ENCODE measurements around the gene MYBBP1A.

MYBBP1A gene

GRCh38 chr17:4565209-4566141, 10.3 kb upstream of the MYBBP1A start:
- no peaks in the 10 kb centered on the region for H3K79me2 ChIP-seq (ENCODE audit: control insufficient read depth, insufficient read depth, low read length, unreplicated experiment)

GRCh38 chr17:4562015-4562969, 7.1 kb upstream of the MYBBP1A start:
- Histone ChIP-seq H3K79me2 (ENCODE audit: control insufficient read depth, insufficient read depth, low read length, unreplicated experiment) (no peaks in the 10 kb centered on the region), H3K27me3 (ENCODE audit: insufficient read depth, low read length) (no peaks in the 10 kb centered on the region), H3K4me3 (ENCODE audit: low read depth, low read length) (peak overlapping the region; percentile 60), H3K36me3 (ENCODE audit: insufficient read depth, low read length) (no peaks in the 10 kb centered on the region), H3K27ac (ENCODE audit: low read depth, low read length) (no peak overlapping the region), H2AFZ (ENCODE audit: low read length, unreplicated experiment) (peak overlapping the region; percentile 95), H3K4me1 (ENCODE audit: control insufficient read depth, insufficient read depth, low read length, unreplicated experiment) (peaks cover 9% of the 10 kb centered on the region)

More at GRCh38 chr17:4565209-4566141, 10.3 kb upstream of the MYBBP1A start:
- Histone ChIP-seq H3K27me3 (ENCODE audit: insufficient read depth, low read length) (no peaks in the 10 kb centered on the region; the same call in 1 of the 2 replicates), H3K27ac (ENCODE audit: low read depth, low read length) (no peak overlapping the region), H3K36me3 (ENCODE audit: insufficient read depth, low read length) (no peaks in the 10 kb centered on the region), H2AFZ (ENCODE audit: low read length, unreplicated experiment) (peak overlapping the region; percentile 43), H3K4me3 (ENCODE audit: low read depth, low read length) (peak overlapping the region; percentile 17; the same call in 1 of the 2 replicates), H3K4me1 (ENCODE audit: control insufficient read depth, insufficient read depth, low read length, unreplicated experiment) (peaks cover 9% of the 10 kb centered on the region)

- no peaks in the 10 kb centered on the region for H3K79me2 ChIP-seq (ENCODE audit: control insufficient read depth, insufficient read depth, low read length, unreplicated experiment)
- peaks cover 13% of the 10 kb centered on the region for H3K4me1 ChIP-seq (ENCODE audit: control insufficient read depth, insufficient read depth, low read length, unreplicated experiment)
- H3K27ac ChIP-seq (ENCODE audit: low read depth, low read length): no peak overlapping the region
- no peaks in the 10 kb centered on the region for H3K27me3 ChIP-seq (ENCODE audit: insufficient read depth, low read length)
- H3K36me3 ChIP-seq (ENCODE audit: insufficient read depth, low read length): no peaks in the 10 kb centered on the region
- no peak overlapping the region for H3K4me3 ChIP-seq (ENCODE audit: low read depth, low read length)
- no peak overlapping the region for H2AFZ ChIP-seq (ENCODE audit: low read length, unreplicated experiment)
Observed at GRCh38 chr17:4560837-4561256, 5.7 kb upstream of the MYBBP1A start.

DNA sequence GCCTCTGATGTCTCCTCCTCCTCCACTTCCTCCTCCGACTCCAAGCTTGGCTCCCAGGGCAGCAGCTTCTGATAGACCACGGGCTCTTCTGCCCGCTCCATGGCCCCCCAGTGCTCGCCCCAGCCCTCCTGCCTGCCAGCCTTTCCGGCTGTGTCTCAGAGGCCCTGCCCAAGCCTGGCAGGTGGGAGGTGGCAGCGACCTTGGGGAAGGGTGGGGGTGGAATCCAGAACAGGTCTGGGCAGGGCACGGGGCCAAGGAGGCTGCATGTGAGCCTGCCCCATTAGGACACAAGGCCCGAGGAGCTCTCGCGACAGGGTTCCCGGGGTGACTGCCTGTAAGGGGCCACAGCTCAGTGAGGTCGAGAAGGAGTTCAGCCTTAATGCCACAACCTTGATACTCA, 5.2 kb upstream of the MYBBP1A start, which contains the start of gene GGT6:
Gene GGT6, minus strand, starts transcription at position 157 of the 400 bp plus-strand sequence. Its CDS starts 56 bp downstream, at position 101.
- Histone ChIP-seq H3K27ac (ENCODE audit: low read depth, low read length) (no peak within 1 kb of the TSS), H3K27me3 (ENCODE audit: insufficient read depth, low read length) (no peaks in the 10 kb centered on the region), H3K79me2 (ENCODE audit: control insufficient read depth, insufficient read depth, low read length, unreplicated experiment) (no peaks in the 10 kb centered on the region), H3K36me3 (ENCODE audit: insufficient read depth, low read length) (no peaks in the 10 kb centered on the region), H3K4me3 (ENCODE audit: low read depth, low read length) (no peak within 1 kb of the TSS), H3K4me1 (ENCODE audit: control insufficient read depth, insufficient read depth, low read length, unreplicated experiment) (peaks cover 16% of the 10 kb centered on the region), H2AFZ (ENCODE audit: low read length, unreplicated experiment) (no peak within 1 kb of the TSS)

DNA sequence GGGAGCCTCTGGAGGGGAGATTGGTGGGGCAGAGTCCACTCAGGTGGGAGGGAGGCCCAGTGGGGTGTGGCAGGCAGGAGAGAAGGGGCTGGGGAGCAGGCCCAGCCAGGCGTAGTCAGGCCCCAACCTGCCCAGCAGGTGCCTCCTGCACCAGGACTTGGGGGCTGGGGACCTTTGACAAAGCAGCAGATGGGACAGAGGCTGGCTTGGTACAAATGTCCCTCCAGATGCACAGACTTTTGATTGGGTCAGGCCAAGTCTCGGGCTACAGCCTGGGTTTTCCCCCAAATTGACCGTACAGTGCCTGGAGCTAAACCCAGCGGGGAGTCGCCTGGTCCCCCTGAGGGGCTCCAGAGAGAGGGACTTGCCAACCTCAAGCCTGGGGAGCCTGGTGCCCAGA, 4.8 kb upstream of the MYBBP1A start:
- peaks cover 2% of the 10 kb centered on the region for H3K79me2 ChIP-seq (ENCODE audit: control insufficient read depth, insufficient read depth, low read length, unreplicated experiment)
- H3K4me1 ChIP-seq (ENCODE audit: control insufficient read depth, insufficient read depth, low read length, unreplicated experiment): peaks cover 16% of the 10 kb centered on the region
- no peaks in the 10 kb centered on the region for H3K36me3 ChIP-seq (ENCODE audit: insufficient read depth, low read length)
- H3K27me3 ChIP-seq (ENCODE audit: insufficient read depth, low read length): no peaks in the 10 kb centered on the region
- no peak overlapping the region for H3K4me3 ChIP-seq (ENCODE audit: low read depth, low read length)
- H3K27ac ChIP-seq (ENCODE audit: low read depth, low read length): no peak overlapping the region
- no peak overlapping the region for H2AFZ ChIP-seq (ENCODE audit: low read length, unreplicated experiment)

DNA sequence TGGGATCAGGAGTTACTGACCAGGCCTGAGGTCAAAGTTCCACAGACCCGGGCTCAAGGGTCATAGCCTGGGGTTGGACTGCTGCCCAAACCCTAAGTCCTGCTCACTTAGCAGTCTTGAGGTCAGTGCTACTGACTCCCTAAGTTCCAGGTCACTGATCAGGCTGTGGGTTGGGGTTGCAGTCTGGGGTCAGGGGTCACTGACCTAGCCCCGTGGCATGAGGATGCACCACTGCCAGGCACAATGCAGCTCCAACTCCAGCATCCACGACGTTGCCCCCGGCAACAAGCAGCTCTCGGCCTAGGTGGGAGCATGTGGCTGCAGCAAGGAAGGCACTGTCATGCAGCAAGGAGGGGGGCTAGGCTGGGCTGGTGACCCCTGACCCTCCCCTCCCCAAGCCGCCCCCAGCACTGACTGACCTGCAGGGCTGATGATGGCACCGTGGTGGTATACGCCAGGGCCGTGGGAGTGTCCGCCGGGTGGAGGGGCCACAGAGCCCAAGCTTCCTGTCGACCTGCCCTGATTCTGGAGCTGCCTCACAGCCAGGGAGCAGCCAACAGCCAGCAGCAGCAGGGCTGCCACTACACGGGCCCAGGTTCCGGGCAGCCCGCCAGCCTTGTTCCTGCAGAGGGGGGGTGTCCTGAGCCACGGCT, 4.1 kb upstream of the MYBBP1A start:
- Histone ChIP-seq H3K27ac (ENCODE audit: low read depth, low read length) (no peak overlapping the region), H3K4me1 (ENCODE audit: control insufficient read depth, insufficient read depth, low read length, unreplicated experiment) (peaks cover 17% of the 10 kb centered on the region), H3K27me3 (ENCODE audit: insufficient read depth, low read length) (no peaks in the 10 kb centered on the region), H3K4me3 (ENCODE audit: low read depth, low read length) (no peak overlapping the region), H3K79me2 (ENCODE audit: control insufficient read depth, insufficient read depth, low read length, unreplicated experiment) (peaks cover 9% of the 10 kb centered on the region), H3K36me3 (ENCODE audit: insufficient read depth, low read length) (no peaks in the 10 kb centered on the region), H2AFZ (ENCODE audit: low read length, unreplicated experiment) (no peak overlapping the region)

DNA sequence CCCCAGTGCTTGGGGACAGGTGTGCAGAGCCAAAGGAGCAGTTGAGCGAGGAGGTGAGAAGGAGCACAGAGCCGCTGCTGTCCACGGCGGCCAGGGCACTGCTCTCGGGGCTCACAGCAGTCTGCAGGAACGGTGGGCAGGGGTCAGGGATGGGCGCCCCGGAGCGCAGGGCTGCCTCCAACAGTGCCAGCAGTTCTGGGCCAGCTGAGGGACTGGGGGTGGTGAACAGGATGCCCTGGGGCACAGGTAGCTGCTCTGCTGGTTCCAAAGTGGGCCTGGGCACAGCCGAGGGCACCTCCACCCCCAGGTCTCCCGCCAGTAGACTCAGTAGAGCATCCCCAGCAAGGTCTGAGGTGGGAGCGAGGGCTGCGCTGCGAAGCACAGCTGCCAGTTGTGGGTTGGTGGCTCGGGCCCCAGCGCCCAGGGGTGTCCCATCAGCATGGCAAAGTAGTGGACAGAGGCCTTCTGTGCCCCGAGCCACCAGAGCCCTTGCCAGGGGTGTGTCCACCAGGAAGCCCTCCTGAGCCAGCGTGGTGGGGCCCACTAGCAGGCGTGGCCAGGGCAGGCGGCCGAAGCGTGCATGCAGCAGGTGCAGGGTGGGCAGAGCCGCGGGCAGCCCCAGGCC, 3.3 kb upstream of the MYBBP1A start:
- Histone ChIP-seq H3K4me1 (ENCODE audit: control insufficient read depth, insufficient read depth, low read length, unreplicated experiment) (peaks cover 24% of the 10 kb centered on the region), H3K27me3 (ENCODE audit: insufficient read depth, low read length) (no peaks in the 10 kb centered on the region), H3K4me3 (ENCODE audit: low read depth, low read length) (no peak overlapping the region), H3K27ac (ENCODE audit: low read depth, low read length) (no peak overlapping the region), H2AFZ (ENCODE audit: low read length, unreplicated experiment) (no peak overlapping the region), H3K79me2 (ENCODE audit: control insufficient read depth, insufficient read depth, low read length, unreplicated experiment) (peaks cover 17% of the 10 kb centered on the region), H3K36me3 (ENCODE audit: insufficient read depth, low read length) (no peaks in the 10 kb centered on the region)

DNA sequence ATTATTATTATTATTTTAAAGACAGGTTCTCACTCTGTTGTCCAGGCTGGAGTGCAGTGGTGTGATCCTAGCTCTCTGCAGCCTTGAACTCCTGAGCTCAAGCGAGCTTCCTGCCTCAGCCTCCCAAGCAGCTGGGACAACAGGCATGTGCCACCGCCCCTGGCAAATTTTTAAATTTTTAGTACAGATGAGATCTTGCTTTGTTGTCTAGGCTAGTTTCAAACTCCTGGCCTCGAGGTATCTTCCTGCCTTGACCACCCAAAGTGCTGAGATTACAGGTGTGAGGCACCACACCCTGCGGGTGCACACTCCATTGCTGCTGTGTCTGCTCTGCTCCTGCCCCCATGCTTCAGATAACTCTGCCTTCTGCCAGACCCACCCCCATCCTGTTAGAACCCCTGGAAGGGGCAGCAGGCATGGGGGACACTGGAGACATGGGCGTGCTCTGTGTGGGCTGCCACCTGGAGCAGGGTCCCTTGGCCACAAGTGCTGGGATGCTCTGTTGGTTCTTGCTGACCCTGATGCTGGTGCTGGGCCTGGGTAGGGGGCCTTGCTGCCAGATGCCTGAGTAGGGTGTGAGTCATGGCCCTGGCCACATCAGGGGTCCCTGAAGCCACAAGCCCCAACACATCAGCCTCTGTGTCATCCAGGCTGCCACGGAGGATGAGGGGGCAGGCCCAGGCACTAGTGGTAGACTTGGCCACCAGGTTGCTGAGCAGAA, 2.6 kb upstream of the MYBBP1A start:
- H3K79me2 ChIP-seq (ENCODE audit: control insufficient read depth, insufficient read depth, low read length, unreplicated experiment): peaks cover 19% of the 10 kb centered on the region
- no peak overlapping the region for H2AFZ ChIP-seq (ENCODE audit: low read length, unreplicated experiment)
- H3K27me3 ChIP-seq (ENCODE audit: insufficient read depth, low read length): no peaks in the 10 kb centered on the region
- no peak overlapping the region for H3K4me3 ChIP-seq (ENCODE audit: low read depth, low read length)
- H3K27ac ChIP-seq (ENCODE audit: low read depth, low read length): no peak overlapping the region
- H3K36me3 ChIP-seq (ENCODE audit: insufficient read depth, low read length): peaks cover 3% of the 10 kb centered on the region; the same call in 1 of the 2 replicates
- H3K4me1 ChIP-seq (ENCODE audit: control insufficient read depth, insufficient read depth, low read length, unreplicated experiment): peaks cover 19% of the 10 kb centered on the region

DNA sequence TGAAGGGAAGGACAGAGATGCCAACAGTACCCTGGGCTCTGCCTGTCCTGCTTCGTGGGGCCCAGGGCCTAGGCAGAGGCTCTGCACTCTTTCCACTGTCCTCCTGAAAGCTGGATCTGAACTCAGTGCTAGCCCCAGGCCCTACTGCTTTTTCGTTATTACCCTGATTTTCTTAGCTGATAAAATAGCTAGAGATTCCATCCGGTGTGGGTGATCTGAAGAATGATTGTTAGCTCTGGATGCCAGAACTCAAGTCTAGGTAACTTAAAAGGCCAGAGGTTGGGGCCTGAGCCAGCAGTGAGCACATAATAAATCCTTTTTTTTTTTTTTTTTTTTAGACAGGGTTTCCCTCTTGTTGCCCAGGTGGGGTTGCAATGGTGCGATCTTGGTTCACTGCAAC, 1.8 kb upstream of the MYBBP1A start:
- H3K4me1 ChIP-seq (ENCODE audit: control insufficient read depth, insufficient read depth, low read length, unreplicated experiment): peaks cover 15% of the 10 kb centered on the region
- no peak overlapping the region for H3K4me3 ChIP-seq (ENCODE audit: low read depth, low read length)
- H3K27me3 ChIP-seq (ENCODE audit: insufficient read depth, low read length): no peaks in the 10 kb centered on the region
- H3K79me2 ChIP-seq (ENCODE audit: control insufficient read depth, insufficient read depth, low read length, unreplicated experiment): peaks cover 22% of the 10 kb centered on the region
- H2AFZ ChIP-seq (ENCODE audit: low read length, unreplicated experiment): no peak overlapping the region
- H3K27ac ChIP-seq (ENCODE audit: low read depth, low read length): no peak overlapping the region
- peaks cover 9% of the 10 kb centered on the region; the same call in 1 of the 2 replicates for H3K36me3 ChIP-seq (ENCODE audit: insufficient read depth, low read length)
